ENCODE results near the gene EVX2. TPM values are rescaled to one million over a fixed set of nuclear protein-coding genes. Genes with fewer than 3 reads are reported as not detected.

The EVX2 gene
- total RNA-seq, 4 donors from 2014 or later, result not detected

DNA sequence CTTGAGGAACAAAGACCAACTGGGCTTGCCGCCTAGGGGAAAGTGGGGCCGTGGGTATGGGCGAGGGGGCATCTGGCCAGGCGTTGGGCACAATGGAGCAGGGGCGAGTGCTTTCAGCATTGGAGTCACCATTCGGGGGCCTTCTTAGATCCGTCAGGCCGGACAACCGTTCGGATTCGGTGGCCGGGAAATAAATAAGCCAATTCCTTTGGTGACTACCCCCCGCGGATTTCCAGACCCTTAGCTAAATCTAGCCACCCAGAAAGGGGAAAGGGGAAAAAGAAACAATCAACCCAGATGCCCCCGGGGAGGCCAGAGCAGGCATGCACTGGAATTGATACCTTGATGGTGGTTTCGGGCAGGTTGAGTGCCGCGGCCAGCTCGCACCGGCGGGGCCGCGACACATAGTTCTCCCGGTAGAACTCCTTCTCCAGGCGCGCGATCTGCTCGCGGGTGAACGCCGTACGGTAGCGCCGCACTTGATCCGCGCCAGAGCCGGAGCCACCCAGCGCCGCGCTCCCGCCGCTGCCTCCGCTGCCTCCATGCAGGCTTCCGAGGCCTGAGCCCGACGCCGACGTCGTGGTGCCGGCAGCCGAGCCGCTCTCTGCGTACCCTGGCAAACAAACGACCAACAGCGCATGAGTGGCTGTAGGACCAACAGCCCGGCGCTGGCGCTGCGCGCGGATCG lies 1.8 kb downstream of the EVX2 start:
- TF ChIP-seq, protein P1, sequence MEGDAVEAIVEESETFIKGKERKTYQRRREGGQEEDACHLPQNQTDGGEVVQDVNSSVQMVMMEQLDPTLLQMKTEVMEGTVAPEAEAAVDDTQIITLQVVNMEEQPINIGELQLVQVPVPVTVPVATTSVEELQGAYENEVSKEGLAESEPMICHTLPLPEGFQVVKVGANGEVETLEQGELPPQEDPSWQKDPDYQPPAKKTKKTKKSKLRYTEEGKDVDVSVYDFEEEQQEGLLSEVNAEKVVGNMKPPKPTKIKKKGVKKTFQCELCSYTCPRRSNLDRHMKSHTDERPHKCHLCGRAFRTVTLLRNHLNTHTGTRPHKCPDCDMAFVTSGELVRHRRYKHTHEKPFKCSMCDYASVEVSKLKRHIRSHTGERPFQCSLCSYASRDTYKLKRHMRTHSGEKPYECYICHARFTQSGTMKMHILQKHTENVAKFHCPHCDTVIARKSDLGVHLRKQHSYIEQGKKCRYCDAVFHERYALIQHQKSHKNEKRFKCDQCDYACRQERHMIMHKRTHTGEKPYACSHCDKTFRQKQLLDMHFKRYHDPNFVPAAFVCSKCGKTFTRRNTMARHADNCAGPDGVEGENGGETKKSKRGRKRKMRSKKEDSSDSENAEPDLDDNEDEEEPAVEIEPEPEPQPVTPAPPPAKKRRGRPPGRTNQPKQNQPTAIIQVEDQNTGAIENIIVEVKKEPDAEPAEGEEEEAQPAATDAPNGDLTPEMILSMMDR (IDR thresholded peaks at IDR 0.05), result no peak
- TF ChIP-seq POLR2AphosphoS5 (IDR thresholded peaks at IDR 0.05), result peak in 1 of 3 donors; percentile 40
- no peak for DNase-seq
- Histone ChIP-seq H3K27ac (no peak overlapping the region), H3K27me3 (peaks cover 99% of the 10 kb centered on the region), H3K36me3 (no peaks in the 10 kb centered on the region), H3K4me1 (peaks cover 8 to 48% (median 34%) of the 10 kb centered on the region in 4 donors), H3K4me3 (no peak overlapping the region), H3K9me3 (no peaks in the 10 kb centered on the region)
- 0 to 13% methylated on average over 1 to 62 of the region's 62 CpGs for WGBS, 2 donors (ENCODE audit: low coverage in 1 of 2)
- in situ Hi-C loops (cut with MboI; ENCODE audit: low pct_ligation_motif_present in 1 of 4, low pct_unique_long_range_greater_than_20kb in 1 of 4, low sequenced_read_pairs in 3 of 4), result loop anchor here in 2 of 4 donors (25.0 kb wide), 2 partner anchors 395 to 720 kb away; no protein-coding TSS in a partner anchor
- intact Hi-C loops (cut with DNase I; ENCODE audit: low total_unique reads), result loop anchor here (10.0 kb wide), 2 partner anchors 497 to 827 kb away; no protein-coding TSS in a partner anchor

DNA sequence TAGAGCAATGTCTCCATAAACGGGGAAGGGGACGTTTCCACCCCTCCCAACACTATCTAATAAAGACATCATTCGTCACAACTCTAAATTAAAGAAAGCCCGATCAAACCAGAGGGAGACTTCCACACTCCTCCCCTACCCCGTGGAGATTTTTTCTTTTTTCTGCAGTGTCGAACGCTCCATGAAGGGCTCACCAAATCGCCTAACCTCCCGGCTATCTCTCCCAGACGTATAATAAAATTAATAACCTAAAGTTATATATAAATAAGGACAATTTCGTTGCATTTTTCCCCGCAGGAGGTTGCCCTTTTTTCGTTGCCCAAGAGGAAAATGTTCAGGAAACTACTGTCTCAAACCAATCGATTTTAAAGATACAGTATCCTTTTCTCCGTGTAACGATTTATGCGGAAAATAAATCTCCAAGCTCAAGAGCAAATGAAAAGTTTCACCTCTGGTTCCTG lies 2.4 kb downstream of the EVX2 start:
- no peaks in the 10 kb centered on the region for H3K9me3 ChIP-seq
- no peak overlapping the region for H3K4me3 ChIP-seq
- H3K4me1 ChIP-seq, result peaks cover 8 to 48% (median 34%) of the 10 kb centered on the region in 4 donors
- no peak for DNase-seq
- peaks cover 99% of the 10 kb centered on the region for H3K27me3 ChIP-seq
- intact Hi-C loops (cut with DNase I; ENCODE audit: low total_unique reads), result loop anchor here (10.0 kb wide), 2 partner anchors 497 to 827 kb away; no protein-coding TSS in a partner anchor
- H3K36me3 ChIP-seq, result no peaks in the 10 kb centered on the region
- no peak overlapping the region for H3K27ac ChIP-seq
- TF ChIP-seq POLR2AphosphoS5 (IDR thresholded peaks at IDR 0.05), result peak in 1 of 3 donors; percentile 37
- TF ChIP-seq, protein P1 (IDR thresholded peaks at IDR 0.05), result no peak
- no peak for TF ChIP-seq POLR2A (IDR thresholded peaks at IDR 0.05)
- TF ChIP-seq EP300 (IDR thresholded peaks at IDR 0.05; ENCODE audit: low read depth), result no peak
- 9 to 15% methylated on average over 17 of the region's 17 CpGs for WGBS, 2 donors (ENCODE audit: low coverage in 1 of 2)
- in situ Hi-C loops (cut with MboI; ENCODE audit: low pct_ligation_motif_present in 1 of 4, low pct_unique_long_range_greater_than_20kb in 1 of 4, low sequenced_read_pairs in 3 of 4), result loop anchor here in 2 of 4 donors (25.0 kb wide), 2 partner anchors 394 to 719 kb away; no protein-coding TSS in a partner anchor

DNA sequence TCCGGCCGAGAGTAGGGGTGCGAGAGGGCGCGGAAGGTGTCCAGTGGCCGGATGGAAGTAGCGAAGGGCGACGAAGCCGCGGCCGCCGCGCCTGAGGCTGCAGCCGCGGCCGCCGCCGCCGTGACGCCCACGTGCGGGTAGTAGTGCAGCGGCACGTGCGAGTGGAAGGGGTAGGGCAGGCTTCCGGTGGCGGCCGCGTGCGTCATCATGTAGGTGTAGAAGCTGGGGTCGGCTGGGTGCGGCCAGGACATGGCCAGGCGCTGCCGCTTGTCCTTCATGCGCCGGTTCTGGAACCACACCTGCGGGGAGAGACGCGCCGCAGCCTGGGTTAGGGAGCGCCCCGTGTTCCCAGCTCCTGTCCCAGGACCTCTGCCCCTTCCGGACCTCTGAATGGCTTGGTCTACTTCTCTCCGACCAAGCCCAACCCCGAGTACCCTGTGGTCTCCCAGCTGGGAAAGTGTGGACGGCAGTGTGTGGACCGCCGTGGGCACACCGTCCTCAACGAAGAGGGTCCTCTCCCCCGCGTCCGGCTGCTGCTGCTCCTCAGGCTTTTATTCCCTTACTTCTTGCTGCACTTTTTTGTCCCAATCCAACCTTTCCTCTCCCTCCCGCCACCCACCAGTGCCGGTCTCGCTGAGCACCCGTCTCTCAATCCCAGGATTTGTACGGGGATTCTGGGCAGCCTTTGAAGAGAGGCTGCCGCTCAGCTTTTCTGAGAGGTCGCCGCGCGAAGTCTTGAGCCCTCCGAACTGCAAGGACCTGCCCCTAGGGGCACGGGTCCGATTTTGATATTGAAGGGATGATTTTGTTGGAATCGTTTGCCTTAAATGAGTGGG lies 3.0 kb downstream of the EVX2 start:
- WGBS, 2 donors (ENCODE audit: low coverage in 1 of 2), result 19 to 35% methylated on average over 14 to 67 of the region's 68 CpGs
- DNase-seq, result peak; percentile 49
- peak overlapping the region in 2 of 4 donors; percentile 21 to 48 for H3K4me3 ChIP-seq
- no peaks in the 10 kb centered on the region for H3K9me3 ChIP-seq
- H3K27ac ChIP-seq, result no peak overlapping the region
- in situ Hi-C loops (cut with MboI; ENCODE audit: low pct_ligation_motif_present in 1 of 4, low pct_unique_long_range_greater_than_20kb in 1 of 4, low sequenced_read_pairs in 3 of 4), result loop anchor here in 2 of 4 donors (25.0 kb wide), 2 partner anchors 393 to 718 kb away; no protein-coding TSS in a partner anchor
- intact Hi-C loops (cut with DNase I; ENCODE audit: low total_unique reads), result loop anchor here (10.0 kb wide), 2 partner anchors 496 to 826 kb away; no protein-coding TSS in a partner anchor
- H3K4me1 ChIP-seq, result peaks cover 8 to 41% (median 30%) of the 10 kb centered on the region in 4 donors
- TF ChIP-seq POLR2AphosphoS5 (IDR thresholded peaks at IDR 0.05), result peak in 1 of 3 donors; percentile 6
- TF ChIP-seq, protein P1 (IDR thresholded peaks at IDR 0.05), result no peak
- TF ChIP-seq EP300 (IDR thresholded peaks at IDR 0.05; ENCODE audit: low read depth), result no peak
- TF ChIP-seq POLR2A (IDR thresholded peaks at IDR 0.05), result no peak
- no peaks in the 10 kb centered on the region for H3K36me3 ChIP-seq
- H3K27me3 ChIP-seq, result peaks cover 99% of the 10 kb centered on the region
